GM21528 (cell line): Measurements from ENCODE around the gene CHPF.

Source experiments
- ATAC-seq: cut with Tn5 transposase; IDR thresholded peaks from one replicate; pipeline ENCODE4 v1.9.1; 2021; ENCODE audit warnings: mild to moderate bottlenecking, moderate library complexity; ENCODE audit not compliant: unreplicated experiment, low FRiP score

The CHPF gene, protein sequence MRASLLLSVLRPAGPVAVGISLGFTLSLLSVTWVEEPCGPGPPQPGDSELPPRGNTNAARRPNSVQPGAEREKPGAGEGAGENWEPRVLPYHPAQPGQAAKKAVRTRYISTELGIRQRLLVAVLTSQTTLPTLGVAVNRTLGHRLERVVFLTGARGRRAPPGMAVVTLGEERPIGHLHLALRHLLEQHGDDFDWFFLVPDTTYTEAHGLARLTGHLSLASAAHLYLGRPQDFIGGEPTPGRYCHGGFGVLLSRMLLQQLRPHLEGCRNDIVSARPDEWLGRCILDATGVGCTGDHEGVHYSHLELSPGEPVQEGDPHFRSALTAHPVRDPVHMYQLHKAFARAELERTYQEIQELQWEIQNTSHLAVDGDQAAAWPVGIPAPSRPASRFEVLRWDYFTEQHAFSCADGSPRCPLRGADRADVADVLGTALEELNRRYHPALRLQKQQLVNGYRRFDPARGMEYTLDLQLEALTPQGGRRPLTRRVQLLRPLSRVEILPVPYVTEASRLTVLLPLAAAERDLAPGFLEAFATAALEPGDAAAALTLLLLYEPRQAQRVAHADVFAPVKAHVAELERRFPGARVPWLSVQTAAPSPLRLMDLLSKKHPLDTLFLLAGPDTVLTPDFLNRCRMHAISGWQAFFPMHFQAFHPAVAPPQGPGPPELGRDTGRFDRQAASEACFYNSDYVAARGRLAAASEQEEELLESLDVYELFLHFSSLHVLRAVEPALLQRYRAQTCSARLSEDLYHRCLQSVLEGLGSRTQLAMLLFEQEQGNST

DNA sequence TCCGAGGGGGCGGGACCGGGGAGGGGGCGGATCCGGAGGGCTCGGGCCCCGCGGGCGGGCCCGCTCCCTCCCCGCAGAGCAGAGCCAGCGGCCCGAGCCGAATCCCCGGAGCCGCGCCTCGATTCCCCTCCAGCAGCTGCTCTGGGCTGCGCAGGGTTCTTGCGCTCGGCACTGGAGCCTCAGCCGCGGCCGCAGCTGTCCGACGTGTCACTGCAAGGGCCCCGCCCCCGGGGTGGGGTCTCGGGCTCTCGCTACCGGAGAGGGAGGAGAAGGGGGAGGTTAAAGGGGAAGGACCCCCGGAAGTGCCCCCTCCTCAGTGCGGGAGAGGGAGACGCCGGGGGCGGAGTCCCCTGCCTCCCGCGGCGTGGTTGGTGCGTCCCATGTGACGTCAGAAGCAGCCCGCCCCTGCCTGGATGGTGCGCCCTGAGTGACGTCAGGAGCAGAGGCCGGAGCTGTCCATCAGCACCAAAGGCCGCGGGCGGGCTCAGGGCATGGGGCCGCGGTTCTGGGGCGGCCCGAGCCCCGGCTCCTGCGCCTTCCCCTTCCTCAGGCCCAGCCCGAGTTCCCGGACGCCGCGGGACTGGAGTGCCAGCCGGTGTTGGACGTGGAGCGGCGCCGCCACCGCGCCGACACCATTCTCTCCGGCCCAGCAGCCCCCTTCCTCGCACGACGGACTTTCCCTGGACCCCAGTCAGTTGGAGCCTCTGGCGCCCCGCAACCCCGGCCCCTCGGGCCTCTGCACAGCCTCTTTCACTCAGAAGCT, at the start of gene CHPF, which contains the start of gene TMEM198:
Gene CHPF (minus strand): TSS at position 214 of the 763 bp plus-strand sequence. CDS start 271 bp downstream, outside the sequence.
Gene TMEM198 (plus strand): TSS at position 433 of the 763 bp plus-strand sequence. CDS start 700 bp downstream, outside the sequence.
- ATAC-seq, result peak; percentile 81

DNA sequence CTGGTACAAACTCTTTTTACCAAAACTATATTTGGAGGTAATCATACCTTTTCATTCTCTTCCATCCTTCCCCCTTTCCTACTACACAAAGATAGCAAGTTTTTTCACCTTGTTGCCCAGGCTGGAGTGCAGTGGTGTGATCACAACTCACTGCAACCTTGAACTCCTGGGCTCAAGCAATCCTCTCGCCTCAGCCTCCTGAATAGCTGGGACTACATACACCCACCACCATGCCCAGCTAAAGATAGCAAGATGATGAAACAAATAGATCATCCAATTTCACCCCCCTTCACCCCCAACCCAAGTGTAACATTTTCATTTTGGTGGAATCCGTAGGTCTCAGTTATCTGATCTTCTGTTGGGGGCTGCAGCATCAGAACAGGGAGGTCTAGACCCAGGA, 49.5 kb upstream of the CHPF start:
- no peak for ATAC-seq

DNA sequence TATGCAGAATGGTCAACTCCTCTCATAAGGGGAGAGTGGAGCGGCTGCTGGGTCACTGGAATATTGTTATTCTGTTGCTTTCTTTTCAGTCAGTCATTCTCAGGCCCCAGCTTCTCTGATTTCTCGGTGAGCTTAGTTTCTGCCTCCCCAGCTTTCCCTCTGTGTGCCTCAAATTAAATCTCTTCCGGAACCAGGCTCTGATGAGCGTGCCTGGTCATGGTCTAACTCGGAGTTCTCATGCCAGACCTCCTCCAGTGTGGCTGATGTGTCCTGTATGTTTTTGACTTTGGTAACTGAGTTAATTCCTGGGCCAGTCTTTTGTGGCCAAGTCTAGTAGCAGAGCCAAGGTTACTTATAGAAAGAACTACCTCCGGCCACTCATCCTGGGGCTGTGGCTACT, 49.1 kb upstream of the CHPF start:
- no peak for ATAC-seq

DNA sequence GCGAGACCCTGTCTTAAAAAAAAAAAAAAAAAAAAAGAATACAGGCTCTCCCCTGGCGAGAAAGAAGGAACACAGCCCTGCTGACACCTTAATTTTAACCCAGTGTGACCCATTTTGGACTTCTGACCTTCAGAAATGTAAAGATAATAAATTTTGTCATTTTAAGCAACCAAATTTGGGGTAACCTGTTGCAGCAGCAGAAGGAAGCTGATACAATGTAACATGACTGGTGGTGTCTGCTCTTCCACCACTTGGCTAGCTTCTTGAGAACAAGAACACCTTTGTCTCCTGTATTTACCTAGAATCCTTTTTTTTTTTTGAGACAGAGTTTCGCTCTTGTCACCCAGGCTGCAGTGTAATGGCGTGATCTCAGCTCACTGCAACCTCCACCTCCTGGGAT, 47.5 kb upstream of the CHPF start:
- ATAC-seq, result no peak

DNA sequence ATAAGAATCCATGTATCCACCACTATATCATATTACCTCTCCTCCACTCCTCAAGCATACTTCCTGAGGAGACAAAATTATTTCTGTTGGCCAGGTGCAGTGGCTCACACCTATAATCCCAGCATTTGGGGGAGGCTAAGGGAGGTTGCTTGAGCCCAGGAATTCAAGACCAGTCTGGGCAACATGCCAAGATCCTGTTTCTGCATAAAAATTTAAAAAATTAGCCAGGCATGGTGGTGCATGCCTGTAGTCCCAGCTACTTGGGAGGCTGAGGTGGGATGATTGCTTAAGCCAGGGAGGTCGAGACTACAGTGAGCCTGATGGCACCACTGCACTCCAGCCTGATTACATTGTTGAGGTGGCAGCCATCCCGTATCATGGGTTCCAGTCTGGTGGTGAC, 37.7 kb upstream of the CHPF start:
- no peak for ATAC-seq

DNA sequence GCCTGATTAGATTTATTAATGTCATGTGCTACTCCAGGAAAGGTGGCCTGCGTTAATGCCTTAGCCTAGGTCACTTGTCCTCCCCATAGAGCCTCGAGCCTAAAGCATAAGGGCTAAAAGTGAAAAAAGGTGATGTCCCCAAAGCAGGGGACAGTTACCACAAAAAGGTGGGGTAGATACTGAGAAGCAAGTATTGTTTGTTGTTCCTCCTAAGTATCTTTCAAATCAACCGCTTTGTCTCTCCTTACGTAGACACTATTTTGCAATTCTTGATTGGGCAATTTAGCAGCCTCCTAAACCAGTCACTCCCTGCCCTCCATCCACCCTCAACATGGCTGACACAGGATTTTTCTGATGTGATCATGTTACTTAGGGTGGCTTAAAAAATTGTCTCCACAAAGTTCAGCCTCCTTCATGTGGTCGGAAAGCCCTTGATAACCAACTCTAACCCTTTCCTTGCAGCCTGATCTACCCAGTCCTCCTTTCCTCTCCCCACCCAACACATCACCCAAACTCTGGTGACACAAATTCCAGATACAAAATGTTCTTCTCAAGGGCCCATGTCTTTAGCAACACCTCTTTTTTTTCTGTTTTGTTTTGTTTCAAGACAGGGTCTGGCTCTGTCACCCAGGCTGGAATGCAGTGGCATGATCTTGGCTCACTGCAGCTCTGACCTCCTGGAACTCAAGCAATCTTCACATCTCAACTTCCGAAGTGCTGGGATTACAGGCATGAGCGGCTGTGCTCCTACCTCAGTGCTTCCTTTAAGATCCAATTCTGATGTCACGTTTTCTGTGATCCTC, 35.4 kb upstream of the CHPF start:
- no peak for ATAC-seq

DNA sequence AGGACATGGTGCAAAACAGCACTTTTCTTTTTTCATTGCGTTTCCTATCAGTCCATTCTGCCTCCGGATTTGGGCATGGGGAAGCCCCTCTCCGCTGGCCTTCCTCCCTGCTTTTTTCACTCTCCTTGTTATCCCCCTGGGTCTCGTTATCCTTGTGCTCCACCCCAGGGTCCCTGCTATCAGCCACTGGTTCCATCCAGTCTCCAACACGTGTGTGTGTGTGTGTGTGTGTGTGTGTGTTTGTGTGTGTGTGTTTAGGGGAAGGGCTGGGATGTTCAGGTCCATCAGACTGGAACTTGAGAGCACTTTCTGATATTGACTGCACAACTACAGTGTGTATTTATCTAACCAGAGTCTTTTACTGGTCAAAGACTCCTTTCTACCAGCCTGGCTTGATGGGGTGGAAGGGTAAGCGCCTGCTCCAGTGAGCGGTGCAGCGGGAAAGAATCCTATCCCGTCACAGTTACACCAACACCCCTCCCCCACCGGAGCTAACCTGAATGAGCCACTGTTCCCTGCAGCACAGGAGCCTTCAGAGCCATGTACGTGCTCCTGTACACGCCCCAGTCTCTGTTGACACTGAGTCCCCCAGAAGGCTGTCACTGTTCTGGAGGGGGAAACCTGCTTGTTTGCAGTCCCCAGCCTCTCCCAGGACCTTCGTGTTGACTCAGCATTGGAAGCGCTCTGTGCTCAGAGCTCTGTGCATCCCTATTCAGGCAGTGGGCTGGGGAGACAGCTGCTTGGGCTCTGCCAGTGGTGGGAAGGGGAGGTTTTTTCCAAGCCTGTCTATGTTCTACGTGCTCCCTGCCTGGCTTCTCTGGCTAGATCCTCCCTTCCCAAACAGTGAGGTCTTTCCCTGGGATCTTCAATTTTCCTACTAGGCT, 33.1 kb upstream of the CHPF start:
- ATAC-seq, result no peak

DNA sequence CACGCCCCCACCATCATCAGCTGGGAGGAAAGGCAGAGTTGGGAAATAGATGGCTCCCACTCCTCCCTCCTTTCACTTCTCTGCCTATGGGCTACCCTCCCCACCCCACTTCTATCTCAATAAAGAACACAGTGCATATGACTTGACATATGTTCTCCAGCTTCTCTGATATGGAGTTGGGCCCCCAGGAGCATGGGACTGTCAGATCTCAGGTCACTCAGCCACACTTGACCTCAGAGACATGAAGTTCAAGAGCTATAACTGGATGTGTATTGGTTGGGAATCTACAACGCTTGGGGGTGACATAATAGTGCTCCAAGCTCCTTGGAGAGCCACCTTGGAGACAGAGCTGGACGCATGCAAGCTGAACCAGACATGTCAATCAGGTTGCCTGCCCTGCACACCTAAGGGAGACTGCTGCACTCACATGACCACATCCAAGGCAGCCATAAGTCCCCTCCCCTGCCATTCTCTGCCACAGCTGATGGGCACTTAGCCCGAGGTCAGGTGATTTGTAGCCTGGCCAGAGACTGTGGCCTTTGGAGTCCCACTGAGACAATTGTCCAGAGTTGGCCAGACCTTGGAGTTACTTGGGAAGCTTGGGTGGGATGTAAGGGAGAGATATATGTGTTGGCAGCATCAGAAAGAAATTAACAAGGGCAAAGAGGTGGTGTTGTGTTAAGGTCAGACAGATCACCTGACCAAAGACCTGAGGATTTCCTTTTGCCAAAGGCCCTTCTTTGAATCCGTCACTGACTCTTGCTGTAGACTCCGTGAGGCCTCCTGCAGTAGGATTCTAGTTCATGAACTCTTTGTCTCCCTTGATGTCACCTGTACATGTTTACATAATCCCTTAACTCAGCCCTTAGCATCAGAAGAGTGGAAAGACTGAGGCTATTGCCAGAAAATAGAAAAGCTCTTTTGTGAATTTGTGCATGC, 32.2 kb upstream of the CHPF start:
- ATAC-seq, result no peak

DNA sequence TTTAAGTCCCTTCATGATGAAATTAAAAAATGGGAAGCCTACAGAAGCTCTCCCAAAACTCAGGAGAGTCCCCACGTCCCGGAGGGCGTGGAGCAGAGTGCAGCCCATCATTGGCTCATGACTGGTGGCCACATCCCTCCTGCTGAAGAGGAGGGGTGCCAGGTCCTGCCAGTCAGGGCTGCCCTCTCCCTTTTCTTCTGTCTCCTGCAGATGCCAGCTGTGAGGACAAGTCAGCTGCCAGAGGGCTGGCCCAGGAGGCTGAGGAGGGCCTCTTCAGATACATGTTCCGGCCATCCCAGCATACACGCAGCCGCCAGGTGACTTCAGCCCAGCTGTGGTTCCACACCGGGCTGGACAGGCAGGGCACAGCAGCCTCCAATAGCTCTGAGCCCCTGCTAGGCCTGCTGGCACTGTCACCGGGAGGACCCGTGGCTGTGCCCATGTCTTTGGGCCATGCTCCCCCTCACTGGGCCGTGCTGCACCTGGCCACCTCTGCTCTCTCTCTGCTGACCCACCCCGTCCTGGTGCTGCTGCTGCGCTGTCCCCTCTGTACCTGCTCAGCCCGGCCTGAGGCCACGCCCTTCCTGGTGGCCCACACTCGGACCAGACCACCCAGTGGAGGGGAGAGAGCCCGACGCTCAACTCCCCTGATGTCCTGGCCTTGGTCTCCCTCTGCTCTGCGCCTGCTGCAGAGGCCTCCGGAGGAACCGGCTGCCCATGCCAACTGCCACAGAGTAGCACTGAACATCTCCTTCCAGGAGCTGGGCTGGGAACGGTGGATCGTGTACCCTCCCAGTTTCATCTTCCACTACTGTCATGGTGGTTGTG, 31.1 kb upstream of the CHPF start:
- ATAC-seq, result no peak

DNA sequence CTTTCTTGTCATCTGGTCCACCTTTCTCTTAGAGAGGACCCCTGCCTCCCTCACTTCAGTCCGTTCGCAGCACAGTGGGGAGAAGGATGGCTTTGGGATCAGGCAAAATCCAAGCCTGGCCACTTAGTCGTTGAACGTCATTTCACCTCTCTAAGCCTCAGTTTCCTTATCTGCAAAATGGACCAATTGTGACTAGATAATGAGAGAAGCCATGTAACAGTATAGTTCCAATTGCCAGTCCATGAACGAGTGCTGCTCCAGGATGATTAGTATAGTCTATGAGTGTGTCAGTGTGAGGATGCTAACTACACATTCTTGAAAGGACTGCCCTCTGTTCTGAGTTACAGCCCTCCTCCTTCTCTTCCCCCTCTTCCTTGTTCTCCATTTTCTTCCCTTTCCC, 29.6 kb upstream of the CHPF start:
- ATAC-seq, result no peak

DNA sequence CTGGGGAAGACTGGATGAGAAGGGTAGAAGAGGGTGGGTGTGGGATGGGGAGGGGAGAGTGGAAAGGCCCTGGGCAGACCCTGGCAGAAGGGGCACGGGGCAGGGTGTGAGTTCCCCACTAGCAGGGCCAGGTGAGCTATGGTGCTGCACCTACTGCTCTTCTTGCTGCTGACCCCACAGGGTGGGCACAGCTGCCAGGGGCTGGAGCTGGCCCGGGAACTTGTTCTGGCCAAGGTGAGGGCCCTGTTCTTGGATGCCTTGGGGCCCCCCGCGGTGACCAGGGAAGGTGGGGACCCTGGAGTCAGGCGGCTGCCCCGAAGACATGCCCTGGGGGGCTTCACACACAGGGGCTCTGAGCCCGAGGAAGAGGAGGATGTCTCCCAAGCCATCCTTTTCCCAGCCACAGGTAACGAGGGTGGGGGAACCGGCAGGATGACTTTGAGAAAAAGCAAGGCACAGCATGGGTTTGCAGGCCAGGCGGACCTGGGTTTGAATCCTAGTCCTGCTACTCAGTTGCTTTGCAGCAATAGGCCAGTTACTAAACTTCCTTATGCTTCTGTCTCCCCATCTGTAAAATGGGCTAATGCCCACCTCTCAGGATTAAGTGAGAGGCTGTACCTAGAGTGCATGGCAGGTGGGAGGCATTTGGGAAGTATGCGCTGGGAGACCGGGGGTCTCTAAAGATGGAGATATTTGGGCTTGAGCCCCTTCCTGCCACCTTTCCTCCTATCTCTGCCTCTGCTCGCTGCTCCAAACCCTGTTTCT, 28.8 kb upstream of the CHPF start, which contains the start of gene INHA:
Gene INHA (plus strand): TSS at position 74 of the 765 bp plus-strand sequence. CDS start 65 bp downstream, at position 139.
- ATAC-seq, result no peak

DNA sequence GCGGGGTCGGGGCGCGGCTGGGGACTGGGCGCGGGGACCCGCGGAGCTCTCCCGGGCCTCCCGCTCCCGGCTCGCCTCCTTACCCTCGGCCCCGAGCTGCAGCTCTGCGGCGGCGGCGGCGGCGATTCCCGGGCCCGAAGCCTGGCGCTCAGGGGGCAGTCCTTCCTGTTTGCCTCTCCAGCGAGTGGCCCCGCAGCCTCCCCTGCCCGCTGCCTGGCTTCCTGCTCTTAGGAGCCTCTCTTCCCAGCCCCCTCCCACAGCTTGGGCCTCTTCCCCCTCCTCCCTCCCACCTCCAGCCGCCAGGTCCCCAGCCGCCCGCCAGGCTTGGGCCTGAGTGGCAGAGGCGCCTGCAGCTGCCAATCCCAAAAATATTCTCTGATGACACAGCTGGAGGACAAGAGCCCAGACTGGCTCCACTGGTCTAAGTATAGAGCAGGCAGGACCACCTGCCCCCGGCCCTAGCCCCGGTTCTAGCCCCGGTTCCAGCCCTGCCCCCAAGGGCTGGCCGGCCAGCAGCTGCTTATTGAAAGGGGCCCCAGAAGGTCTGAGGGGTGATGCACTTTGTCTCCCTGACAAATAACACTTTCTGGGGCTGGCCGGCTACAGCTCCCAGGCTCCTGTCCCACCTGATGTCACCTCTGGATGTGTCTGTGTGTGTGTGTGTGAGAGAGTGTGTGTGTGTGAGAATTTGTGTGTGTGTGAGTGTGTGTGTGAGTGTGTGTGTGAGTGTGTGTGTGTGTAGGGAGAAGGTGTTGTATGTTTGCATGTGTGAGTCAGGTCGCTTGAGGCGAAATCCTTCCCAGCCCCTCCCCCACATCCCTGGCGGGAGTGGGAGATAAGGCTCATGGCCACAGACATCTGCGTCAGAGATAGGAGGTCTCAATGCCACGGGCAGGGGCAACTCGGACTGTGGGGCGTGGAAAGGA, 28.0 kb upstream of the CHPF start, which contains the start of gene OBSL1:
Gene OBSL1 (minus strand): TSS at position 229 of the 926 bp plus-strand sequence. CDS start 307 bp downstream, outside the sequence.
- no peak for ATAC-seq

DNA sequence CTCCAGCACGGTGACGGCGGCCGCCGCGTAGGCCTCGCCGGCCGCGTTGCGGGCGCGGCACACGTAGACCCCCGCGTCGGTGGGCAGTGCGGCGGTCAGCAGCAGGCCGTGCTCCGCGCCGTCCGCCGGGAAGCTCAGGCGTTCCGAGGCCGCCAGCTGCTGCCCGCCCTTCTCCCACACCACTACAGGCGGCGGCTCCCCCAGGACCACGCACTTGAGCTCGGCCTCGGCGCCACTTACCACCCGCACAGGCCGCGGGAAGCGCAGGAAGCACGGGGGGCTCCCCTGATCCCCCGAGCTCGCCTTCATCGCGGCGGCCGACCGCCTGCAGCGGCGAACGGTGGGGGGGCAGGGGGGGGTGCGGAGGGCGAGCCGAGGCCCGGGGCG, 27.3 kb upstream of the CHPF start:
- ATAC-seq, result no peak

DNA sequence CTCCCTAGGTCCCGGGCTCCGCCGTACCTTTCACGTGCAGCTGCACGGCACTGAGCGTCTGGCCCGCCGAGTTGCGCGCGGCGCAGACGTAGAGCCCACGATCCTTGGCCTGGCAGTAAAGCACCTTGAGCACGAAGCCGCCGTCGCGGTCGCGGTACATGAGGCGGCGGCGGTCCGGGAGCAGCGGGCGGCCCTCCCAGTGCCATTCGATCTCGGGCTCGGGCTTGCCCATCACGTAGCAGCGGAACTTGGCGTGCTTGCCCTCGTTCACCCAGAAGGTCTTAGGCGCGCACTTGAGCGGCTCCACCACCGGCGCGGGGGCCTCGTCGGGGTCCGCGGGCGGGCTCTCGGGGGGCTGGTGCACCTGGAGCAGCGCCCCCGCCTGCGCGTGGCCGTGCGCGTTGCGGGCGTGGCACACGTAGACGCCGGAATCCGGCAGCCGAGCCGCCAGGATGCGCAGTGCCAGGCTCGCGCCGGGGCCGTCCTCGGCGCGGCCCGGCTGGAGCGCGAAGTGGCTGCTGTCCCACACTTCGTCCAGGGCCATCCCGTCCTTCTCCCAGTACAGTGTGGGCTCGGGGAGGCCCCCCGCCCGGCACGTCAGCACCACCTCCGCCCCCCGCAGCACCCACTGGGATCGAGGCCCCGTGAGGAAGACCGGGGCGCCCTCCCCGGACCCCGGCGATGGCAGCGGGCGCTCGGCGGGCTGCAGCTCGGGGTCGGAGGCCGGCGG, 26.8 kb upstream of the CHPF start:
- no peak for ATAC-seq

DNA sequence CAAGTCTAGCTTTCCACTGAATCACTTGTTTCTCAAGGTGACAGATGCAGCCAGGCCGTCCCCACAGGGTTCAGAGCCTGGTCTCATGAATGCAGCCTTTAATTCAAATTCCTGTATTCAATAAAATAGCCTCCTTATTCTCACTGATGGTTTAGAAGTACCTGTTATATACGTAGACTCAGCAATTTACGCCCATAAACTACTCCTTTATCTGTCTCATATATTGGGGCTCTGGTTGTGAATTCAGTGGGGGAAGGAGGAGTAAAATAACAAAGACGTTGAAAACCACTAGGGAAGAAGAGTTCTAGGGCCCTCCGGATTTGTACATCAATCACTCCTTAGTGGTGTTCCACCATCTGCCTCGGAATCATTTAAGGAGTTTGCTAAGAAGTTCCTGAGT, 26.0 kb upstream of the CHPF start:
- ATAC-seq, result no peak
